H1 (cell line): ENCODE measurements around the gene MEX3B. TPM values are rescaled to one million over a fixed set of nuclear protein-coding genes. Genes with fewer than 3 reads are reported as not detected.

ENCODE experiments used
- BCL11A ChIP-seq, 2 experiments: IDR thresholded peaks; one replicate each; pipeline ENCODE4 v1.6.1; 2011; ENCODE audit warnings: low read depth in 2 of 2, low read length in 2 of 2, mild to moderate bottlenecking in 2 of 2
- CBX8 ChIP-seq: fragments of 300-800, 300-1000 bp; sonication (generic); IDR thresholded peaks from 2 replicates; pipeline ENCODE4 v1.7.1; 2016; ENCODE audit warnings: low read depth, low read length, borderline replicate concordance
- CHD2 ChIP-seq: IDR thresholded peaks from 2 replicates; pipeline ENCODE4 v1.6.1; 2012; ENCODE audit warnings: low read length, improper control_type of control experiment
- CTBP2 ChIP-seq: IDR thresholded peaks from 2 replicates; pipeline ENCODE4 v1.7.0; 2011; ENCODE audit warnings: borderline replicate concordance, mild to moderate bottlenecking, moderate library complexity, mixed read lengths, low read length; ENCODE audit not compliant: insufficient read depth, insufficient read length
- KDM1A ChIP-seq: fragments of 200-600, 300-600 bp; sonication (generic); IDR thresholded peaks from 2 replicates; pipeline ENCODE4 v1.7.1; 2016; ENCODE audit warnings: mild to moderate bottlenecking, low read length, borderline replicate concordance
- RBBP5 ChIP-seq: IDR thresholded peaks from 2 replicates; pipeline ENCODE4 v1.7.1; 2012; ENCODE audit warnings: low read depth, mild to moderate bottlenecking, inconsistent platforms, low read length, moderate library complexity, borderline replicate concordance
- RXRA ChIP-seq: IDR thresholded peaks from 2 replicates; pipeline ENCODE4 v1.6.1; 2011; ENCODE audit warnings: low read depth, mild to moderate bottlenecking, low read length, moderate library complexity; ENCODE audit not compliant: insufficient read depth
- SIN3A ChIP-seq, 2 experiments: IDR thresholded peaks in 1 of 2; conservative IDR thresholded peaks in 1 of 2; 2 replicates each; pipeline ENCODE4 v1.6.1; 2011 to 2012; ENCODE audit warnings: low read length in 2 of 2, improper control_type of control experiment in 1 of 2, low read depth in 1 of 2, mild to moderate bottlenecking in 1 of 2
- TAF7 ChIP-seq: optimal IDR thresholded peaks from 2 replicates; pipeline ENCODE3; 2011; ENCODE audit warnings: low read depth, mild to moderate bottlenecking, inconsistent platforms, low read length, moderate library complexity, borderline replicate concordance
- ZNF274 ChIP-seq: IDR thresholded peaks from 2 replicates; pipeline ENCODE4 v1.7.0; 2012; ENCODE audit warnings: low read length, borderline replicate concordance; ENCODE audit errors: extremely low read depth
- polyA plus RNA-seq, 7 experiments: library from polyadenylated mRNA; depleted of rRNA in 3 of 7; stranded (reverse) in 5 of 7; unstranded in 2 of 7; fragments of >200 nt in 5 of 7; fragments of 200-250 nt in 2 of 7; gene quantifications; 1 replicate in 5 of 7; 2 replicates in 1 of 7; 4 replicates in 1 of 7; pipeline versions ENCODE4 v1.2.1 to v1.2.3, GENCODE V29; 2011 to 2013; ENCODE audit warnings: missing spikeins in 2 of 7, mixed read lengths in 2 of 7
- total RNA-seq: library from RNA; stranded (reverse); fragmentation: NEBNext Ultra II Directional; extraction: Animal tissue kit (Norgen Biotek cat#: 25700); gene quantifications from 2 replicates; pipeline ENCODE4 v1.2.1, GENCODE V29; 2021
- TF ChIP-seq, protein P1 (sequence below), 3 experiments: IDR thresholded peaks; 1 replicate in 2 of 3; 2 replicates in 1 of 3; pipeline versions ENCODE4 v1.5.1 to v1.6.1; 2011; ENCODE audit warnings: low read length in 3 of 3, mild to moderate bottlenecking in 3 of 3, inconsistent platforms in 2 of 3, low read depth in 1 of 3, moderate library complexity in 1 of 3; ENCODE audit not compliant: insufficient read depth in 1 of 3; ENCODE audit errors: control extremely low read depth in 1 of 3
- TF ChIP-seq, protein P2 (sequence below): IDR thresholded peaks from 2 replicates; pipeline ENCODE4 v1.6.1; 2012; ENCODE audit warnings: inconsistent platforms
- TF ChIP-seq, protein P3 (sequence below): IDR thresholded peaks from 2 replicates; pipeline ENCODE4 v1.6.1; 2011; ENCODE audit warnings: low read depth, mild to moderate bottlenecking, low read length; ENCODE audit not compliant: insufficient read depth
- TF ChIP-seq, protein P4 (sequence below): IDR thresholded peaks from 2 replicates; pipeline ENCODE4 v1.6.1; 2012; ENCODE audit warnings: inconsistent platforms
- TF ChIP-seq, protein P5 (sequence below): IDR thresholded peaks from 2 replicates; pipeline ENCODE4 v1.6.1; 2011; ENCODE audit warnings: low read length, improper control_type of control experiment

MEX3B gene
- total and polyA plus RNA-seq, 2 of the 8 experiments (the other 6 are each of a cell fraction or from before 2014, with no cell fraction given) = 8.0 to 15.9 TPM

DNA sequence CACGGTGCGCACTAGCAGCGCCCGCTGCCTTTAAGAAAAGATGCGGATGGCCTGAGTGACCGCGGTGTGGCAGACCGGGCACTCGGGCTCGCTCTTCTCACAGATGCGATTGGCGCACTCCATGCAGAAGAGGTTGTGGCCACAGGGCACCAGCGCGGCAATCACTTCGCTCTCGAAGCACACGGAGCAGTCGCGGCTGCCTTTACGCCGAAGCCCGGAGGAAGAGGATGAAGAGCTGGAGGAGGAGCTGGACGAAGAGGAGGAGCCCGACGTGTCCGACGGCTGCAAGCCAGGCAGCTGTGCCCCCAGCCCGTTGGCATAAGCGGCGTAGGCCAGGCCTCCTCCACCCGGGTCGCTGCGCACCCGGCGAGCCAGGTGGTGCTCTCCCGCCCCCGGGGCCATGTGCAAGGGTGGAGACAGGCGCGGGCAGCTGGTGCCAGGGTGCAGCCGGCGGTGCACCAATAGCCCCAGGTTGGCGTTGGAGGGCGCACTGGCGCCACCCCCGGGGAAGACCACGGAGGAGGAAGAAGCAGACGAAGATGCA lies 2.6 kb downstream of the MEX3B start (continued):
- TF ChIP-seq, protein P1, sequence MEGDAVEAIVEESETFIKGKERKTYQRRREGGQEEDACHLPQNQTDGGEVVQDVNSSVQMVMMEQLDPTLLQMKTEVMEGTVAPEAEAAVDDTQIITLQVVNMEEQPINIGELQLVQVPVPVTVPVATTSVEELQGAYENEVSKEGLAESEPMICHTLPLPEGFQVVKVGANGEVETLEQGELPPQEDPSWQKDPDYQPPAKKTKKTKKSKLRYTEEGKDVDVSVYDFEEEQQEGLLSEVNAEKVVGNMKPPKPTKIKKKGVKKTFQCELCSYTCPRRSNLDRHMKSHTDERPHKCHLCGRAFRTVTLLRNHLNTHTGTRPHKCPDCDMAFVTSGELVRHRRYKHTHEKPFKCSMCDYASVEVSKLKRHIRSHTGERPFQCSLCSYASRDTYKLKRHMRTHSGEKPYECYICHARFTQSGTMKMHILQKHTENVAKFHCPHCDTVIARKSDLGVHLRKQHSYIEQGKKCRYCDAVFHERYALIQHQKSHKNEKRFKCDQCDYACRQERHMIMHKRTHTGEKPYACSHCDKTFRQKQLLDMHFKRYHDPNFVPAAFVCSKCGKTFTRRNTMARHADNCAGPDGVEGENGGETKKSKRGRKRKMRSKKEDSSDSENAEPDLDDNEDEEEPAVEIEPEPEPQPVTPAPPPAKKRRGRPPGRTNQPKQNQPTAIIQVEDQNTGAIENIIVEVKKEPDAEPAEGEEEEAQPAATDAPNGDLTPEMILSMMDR (IDR thresholded peaks at IDR 0.05; ENCODE audit: control extremely low read depth in 1 of 3, insufficient read depth in 1 of 3, low read depth in 1 of 3, low read length in 3 of 3) = peak in 2 of 3 experiments; percentile 14 to 19; a peak in 1 of 4 replicates
- TF ChIP-seq, protein P2, sequence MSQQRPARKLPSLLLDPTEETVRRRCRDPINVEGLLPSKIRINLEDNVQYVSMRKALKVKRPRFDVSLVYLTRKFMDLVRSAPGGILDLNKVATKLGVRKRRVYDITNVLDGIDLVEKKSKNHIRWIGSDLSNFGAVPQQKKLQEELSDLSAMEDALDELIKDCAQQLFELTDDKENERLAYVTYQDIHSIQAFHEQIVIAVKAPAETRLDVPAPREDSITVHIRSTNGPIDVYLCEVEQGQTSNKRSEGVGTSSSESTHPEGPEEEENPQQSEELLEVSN = peak; percentile 95
- TF ChIP-seq, protein P3, sequence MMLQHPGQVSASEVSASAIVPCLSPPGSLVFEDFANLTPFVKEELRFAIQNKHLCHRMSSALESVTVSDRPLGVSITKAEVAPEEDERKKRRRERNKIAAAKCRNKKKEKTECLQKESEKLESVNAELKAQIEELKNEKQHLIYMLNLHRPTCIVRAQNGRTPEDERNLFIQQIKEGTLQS = no peak
- TF ChIP-seq KDM1A = 0 out of 2 replicates have a peak, but pooled peaks have one; percentile 9
- no peak for TF ChIP-seq ZNF274
- no peak for TF ChIP-seq RBBP5
- TF ChIP-seq CHD2 = no peak
- peak; percentile 30 for TF ChIP-seq CTBP2
- TF ChIP-seq, protein P4, sequence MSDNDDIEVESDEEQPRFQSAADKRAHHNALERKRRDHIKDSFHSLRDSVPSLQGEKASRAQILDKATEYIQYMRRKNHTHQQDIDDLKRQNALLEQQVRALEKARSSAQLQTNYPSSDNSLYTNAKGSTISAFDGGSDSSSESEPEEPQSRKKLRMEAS = peak; percentile 87
- no peak for TF ChIP-seq CBX8
- no peak for TF ChIP-seq SIN3A (conservative IDR thresholded peaks at IDR 0.05 in 1 of 2, IDR thresholded peaks at IDR 0.05 in 1 of 2; ENCODE audit: low read depth in 1 of 2, low read length in 2 of 2)
- TF ChIP-seq TAF7 = no peak
- no peak for TF ChIP-seq BCL11A (IDR thresholded peaks at IDR 0.05; ENCODE audit: low read depth in 2 of 2, low read length in 2 of 2)
- TF ChIP-seq, protein P5, sequence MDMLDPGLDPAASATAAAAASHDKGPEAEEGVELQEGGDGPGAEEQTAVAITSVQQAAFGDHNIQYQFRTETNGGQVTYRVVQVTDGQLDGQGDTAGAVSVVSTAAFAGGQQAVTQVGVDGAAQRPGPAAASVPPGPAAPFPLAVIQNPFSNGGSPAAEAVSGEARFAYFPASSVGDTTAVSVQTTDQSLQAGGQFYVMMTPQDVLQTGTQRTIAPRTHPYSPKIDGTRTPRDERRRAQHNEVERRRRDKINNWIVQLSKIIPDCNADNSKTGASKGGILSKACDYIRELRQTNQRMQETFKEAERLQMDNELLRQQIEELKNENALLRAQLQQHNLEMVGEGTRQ = no peak
- TF ChIP-seq RXRA = no peak
